Measurements from ENCODE around the gene SLC9A3.

The SLC9A3 gene

GRCh38 chr5:499233-500209 lies 24.7 kb downstream of the SLC9A3 start:
- no peak for DNase-seq (ENCODE audit: low read depth)
- no peak for TF ChIP-seq CTCF (IDR thresholded peaks at IDR 0.05; ENCODE audit: insufficient read depth, low read depth, low read length, missing control alignments)
- no peak overlapping the region for H3K4me3 ChIP-seq (ENCODE audit: low read length)

GRCh38 chr5:497871-498509 lies 26.3 kb downstream of the SLC9A3 start:
- no peak for TF ChIP-seq CTCF (IDR thresholded peaks at IDR 0.05; ENCODE audit: insufficient read depth, low read depth, low read length, missing control alignments)
- DNase-seq (ENCODE audit: low read depth), result no peak
- H3K4me3 ChIP-seq (ENCODE audit: low read length), result no peak overlapping the region

GRCh38 chr5:497090-497700 lies 27.1 kb downstream of the SLC9A3 start:
- DNase-seq (ENCODE audit: low read depth), result no peak
- no peak overlapping the region for H3K4me3 ChIP-seq (ENCODE audit: low read length)
- TF ChIP-seq CTCF (IDR thresholded peaks at IDR 0.05; ENCODE audit: insufficient read depth, low read depth, low read length, missing control alignments), result no peak

- no peak for DNase-seq (ENCODE audit: low read depth)
- TF ChIP-seq CTCF (IDR thresholded peaks at IDR 0.05; ENCODE audit: insufficient read depth, low read depth, low read length, missing control alignments), result no peak
- H3K4me3 ChIP-seq (ENCODE audit: low read length), result no peak overlapping the region
Measured at GRCh38 chr5:496028-496427, 28.2 kb downstream of the SLC9A3 start.

- DNase-seq (ENCODE audit: low read depth), result no peak
- H3K4me3 ChIP-seq (ENCODE audit: low read length), result no peak overlapping the region
- no peak for TF ChIP-seq CTCF (IDR thresholded peaks at IDR 0.05; ENCODE audit: insufficient read depth, low read depth, low read length, missing control alignments)
Measured at GRCh38 chr5:494667-495255, 29.5 kb downstream of the SLC9A3 start.

- no peak for TF ChIP-seq CTCF (IDR thresholded peaks at IDR 0.05; ENCODE audit: insufficient read depth, low read depth, low read length, missing control alignments)
- no peak overlapping the region for H3K4me3 ChIP-seq (ENCODE audit: low read length)
- DNase-seq (ENCODE audit: low read depth), result no peak
Measured at GRCh38 chr5:493758-494157, 30.5 kb downstream of the SLC9A3 start.

Data from epithelial cell of esophagus (primary cell).